Measurements from ENCODE around the gene AUTS2. TPM values are rescaled to one million over a fixed set of nuclear protein-coding genes. Genes with fewer than 3 reads are reported as not detected.

AUTS2 gene
- total RNA-seq, 3 donors from 2014 or later, result 31.5 to 94.3 (median 81.3) TPM

- no peaks in the 10 kb centered on the region for H3K27me3 ChIP-seq
- no peaks in the 10 kb centered on the region for H3K36me3 ChIP-seq
- H3K4me3 ChIP-seq, result no peak overlapping the region
- H3K9me3 ChIP-seq, result no peaks in the 10 kb centered on the region
- H3K27ac ChIP-seq, result no peak overlapping the region
- no peaks in the 10 kb centered on the region for H3K4me1 ChIP-seq
- no peak for DNase-seq (ENCODE audit: low spot score in 2 of 2)
- TF ChIP-seq POLR2AphosphoS5 (IDR thresholded peaks at IDR 0.05) (no peak), CTCF (IDR thresholded peaks at IDR 0.05) (no peak), POLR2A (IDR thresholded peaks at IDR 0.05) (no peak)
- intact Hi-C loops (cut with DNase I; ENCODE audit: low total_unique reads), result no loop called here
Measured at GRCh38 chr7:70436790-70437350, 838.6 kb downstream of the AUTS2 start.

- Histone ChIP-seq H3K27me3 (no peaks in the 10 kb centered on the region), H3K9me3 (no peaks in the 10 kb centered on the region), H3K27ac (no peak overlapping the region), H3K4me3 (no peak overlapping the region), H3K36me3 (no peaks in the 10 kb centered on the region), H3K4me1 (no peaks in the 10 kb centered on the region)
- no peak for DNase-seq (ENCODE audit: low spot score in 2 of 2)
- no peak for TF ChIP-seq POLR2A (IDR thresholded peaks at IDR 0.05)
- no peak for TF ChIP-seq CTCF (IDR thresholded peaks at IDR 0.05)
- no peak for TF ChIP-seq POLR2AphosphoS5 (IDR thresholded peaks at IDR 0.05)
- intact Hi-C loops (cut with DNase I; ENCODE audit: low total_unique reads), result no loop called here
Measured at GRCh38 chr7:70439651-70440050, 841.4 kb downstream of the AUTS2 start.

- intact Hi-C loops (cut with DNase I; ENCODE audit: low total_unique reads), result no loop called here
- DNase-seq (ENCODE audit: low spot score in 2 of 2), result no peak
- no peak overlapping the region for H3K27ac ChIP-seq
- H3K4me1 ChIP-seq, result no peaks in the 10 kb centered on the region
- H3K36me3 ChIP-seq, result no peaks in the 10 kb centered on the region
- no peak for TF ChIP-seq POLR2AphosphoS5 (IDR thresholded peaks at IDR 0.05)
- TF ChIP-seq CTCF (IDR thresholded peaks at IDR 0.05), result no peak
- TF ChIP-seq POLR2A (IDR thresholded peaks at IDR 0.05), result no peak
- no peaks in the 10 kb centered on the region for H3K9me3 ChIP-seq
- no peak overlapping the region for H3K4me3 ChIP-seq
- H3K27me3 ChIP-seq, result no peaks in the 10 kb centered on the region
Measured at GRCh38 chr7:70446448-70447143, 848.3 kb downstream of the AUTS2 start.

GRCh38 chr7:70448312-70448906 lies 850.1 kb downstream of the AUTS2 start:
- Histone ChIP-seq H3K36me3 (no peaks in the 10 kb centered on the region), H3K27me3 (no peaks in the 10 kb centered on the region), H3K4me3 (no peak overlapping the region), H3K4me1 (no peaks in the 10 kb centered on the region), H3K27ac (no peak overlapping the region), H3K9me3 (no peaks in the 10 kb centered on the region)
- intact Hi-C loops (cut with DNase I; ENCODE audit: low total_unique reads), result no loop called here
- DNase-seq (ENCODE audit: low spot score in 2 of 2), result no peak
- TF ChIP-seq POLR2AphosphoS5 (IDR thresholded peaks at IDR 0.05) (no peak), POLR2A (IDR thresholded peaks at IDR 0.05) (no peak), CTCF (IDR thresholded peaks at IDR 0.05) (no peak)

GRCh38 chr7:70450731-70451130 lies 852.5 kb downstream of the AUTS2 start:
- no peaks in the 10 kb centered on the region for H3K27me3 ChIP-seq
- H3K4me1 ChIP-seq, result no peaks in the 10 kb centered on the region
- no peak overlapping the region for H3K4me3 ChIP-seq
- H3K36me3 ChIP-seq, result no peaks in the 10 kb centered on the region
- no peaks in the 10 kb centered on the region for H3K9me3 ChIP-seq
- TF ChIP-seq POLR2A (IDR thresholded peaks at IDR 0.05) (no peak), CTCF (IDR thresholded peaks at IDR 0.05) (no peak), POLR2AphosphoS5 (IDR thresholded peaks at IDR 0.05) (no peak)
- no peak for DNase-seq (ENCODE audit: low spot score in 2 of 2)
- intact Hi-C loops (cut with DNase I; ENCODE audit: low total_unique reads), result no loop called here
- H3K27ac ChIP-seq, result no peak overlapping the region

All from breast epithelium (tissue), 4 donors.